ENCODE data around the gene DNALI1. TPM values are rescaled to one million over a fixed set of nuclear protein-coding genes. Genes with fewer than 3 reads are reported as not detected.
A peak's percentile ranks its signal among the peaks of the same experiment; 100 is the strongest.

DNALI1 gene
- polyA plus RNA-seq, 1 of the 3 experiments (the other 2 are of a cell fraction) = 17.4 TPM

DNA sequence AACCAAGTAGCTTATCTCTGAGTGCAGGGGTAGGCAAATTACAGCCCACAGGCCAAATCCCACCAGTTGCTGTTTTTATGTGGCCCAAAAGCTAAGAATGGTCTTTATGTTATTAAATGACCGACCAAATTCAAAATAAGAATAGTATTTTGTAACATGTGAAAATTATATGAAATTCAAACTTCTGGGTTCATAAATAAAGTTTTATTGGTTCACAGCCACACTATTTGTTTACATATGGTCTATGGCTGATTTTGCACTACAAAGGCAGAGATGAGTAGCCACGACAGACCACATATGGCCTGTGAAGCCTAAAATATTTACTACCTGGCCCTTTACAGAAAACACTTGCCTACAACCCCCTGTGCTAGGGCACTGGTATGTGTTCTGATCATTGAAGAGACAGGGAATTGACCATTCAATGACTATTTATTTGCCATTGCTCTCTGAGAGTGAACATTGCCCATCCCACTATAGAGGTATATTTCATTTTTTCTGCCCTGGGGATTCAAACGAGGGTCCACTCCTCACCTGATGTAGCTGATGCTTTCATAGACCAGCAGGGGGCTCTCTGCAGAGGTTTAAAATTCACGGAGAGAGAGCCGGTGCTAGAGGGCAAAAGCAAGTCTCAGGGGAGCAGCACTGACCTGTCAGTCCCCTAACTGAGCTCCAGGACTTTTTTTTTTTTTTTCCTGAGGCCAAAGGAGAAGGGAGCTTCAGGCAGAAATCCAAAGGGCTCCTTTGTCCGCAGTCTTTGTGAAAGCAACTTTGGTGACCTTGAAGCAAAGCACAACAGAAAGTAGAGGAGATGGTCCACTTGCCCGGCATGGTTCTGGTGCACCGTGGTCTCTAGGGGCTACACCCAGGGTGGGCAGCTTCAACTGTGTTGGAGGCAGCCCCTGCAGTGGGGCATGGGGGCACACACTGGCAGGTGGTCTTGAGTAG, 46.3 kb downstream of the DNALI1 start (continued):
- TF ChIP-seq, protein P1, sequence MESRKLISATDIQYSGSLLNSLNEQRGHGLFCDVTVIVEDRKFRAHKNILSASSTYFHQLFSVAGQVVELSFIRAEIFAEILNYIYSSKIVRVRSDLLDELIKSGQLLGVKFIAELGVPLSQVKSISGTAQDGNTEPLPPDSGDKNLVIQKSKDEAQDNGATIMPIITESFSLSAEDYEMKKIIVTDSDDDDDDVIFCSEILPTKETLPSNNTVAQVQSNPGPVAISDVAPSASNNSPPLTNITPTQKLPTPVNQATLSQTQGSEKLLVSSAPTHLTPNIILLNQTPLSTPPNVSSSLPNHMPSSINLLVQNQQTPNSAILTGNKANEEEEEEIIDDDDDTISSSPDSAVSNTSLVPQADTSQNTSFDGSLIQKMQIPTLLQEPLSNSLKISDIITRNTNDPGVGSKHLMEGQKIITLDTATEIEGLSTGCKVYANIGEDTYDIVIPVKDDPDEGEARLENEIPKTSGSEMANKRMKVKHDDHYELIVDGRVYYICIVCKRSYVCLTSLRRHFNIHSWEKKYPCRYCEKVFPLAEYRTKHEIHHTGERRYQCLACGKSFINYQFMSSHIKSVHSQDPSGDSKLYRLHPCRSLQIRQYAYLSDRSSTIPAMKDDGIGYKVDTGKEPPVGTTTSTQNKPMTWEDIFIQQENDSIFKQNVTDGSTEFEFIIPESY (IDR thresholded peaks at IDR 0.05; ENCODE audit: borderline replicate concordance, low read depth) = no peak
- TF ChIP-seq, protein P2, sequence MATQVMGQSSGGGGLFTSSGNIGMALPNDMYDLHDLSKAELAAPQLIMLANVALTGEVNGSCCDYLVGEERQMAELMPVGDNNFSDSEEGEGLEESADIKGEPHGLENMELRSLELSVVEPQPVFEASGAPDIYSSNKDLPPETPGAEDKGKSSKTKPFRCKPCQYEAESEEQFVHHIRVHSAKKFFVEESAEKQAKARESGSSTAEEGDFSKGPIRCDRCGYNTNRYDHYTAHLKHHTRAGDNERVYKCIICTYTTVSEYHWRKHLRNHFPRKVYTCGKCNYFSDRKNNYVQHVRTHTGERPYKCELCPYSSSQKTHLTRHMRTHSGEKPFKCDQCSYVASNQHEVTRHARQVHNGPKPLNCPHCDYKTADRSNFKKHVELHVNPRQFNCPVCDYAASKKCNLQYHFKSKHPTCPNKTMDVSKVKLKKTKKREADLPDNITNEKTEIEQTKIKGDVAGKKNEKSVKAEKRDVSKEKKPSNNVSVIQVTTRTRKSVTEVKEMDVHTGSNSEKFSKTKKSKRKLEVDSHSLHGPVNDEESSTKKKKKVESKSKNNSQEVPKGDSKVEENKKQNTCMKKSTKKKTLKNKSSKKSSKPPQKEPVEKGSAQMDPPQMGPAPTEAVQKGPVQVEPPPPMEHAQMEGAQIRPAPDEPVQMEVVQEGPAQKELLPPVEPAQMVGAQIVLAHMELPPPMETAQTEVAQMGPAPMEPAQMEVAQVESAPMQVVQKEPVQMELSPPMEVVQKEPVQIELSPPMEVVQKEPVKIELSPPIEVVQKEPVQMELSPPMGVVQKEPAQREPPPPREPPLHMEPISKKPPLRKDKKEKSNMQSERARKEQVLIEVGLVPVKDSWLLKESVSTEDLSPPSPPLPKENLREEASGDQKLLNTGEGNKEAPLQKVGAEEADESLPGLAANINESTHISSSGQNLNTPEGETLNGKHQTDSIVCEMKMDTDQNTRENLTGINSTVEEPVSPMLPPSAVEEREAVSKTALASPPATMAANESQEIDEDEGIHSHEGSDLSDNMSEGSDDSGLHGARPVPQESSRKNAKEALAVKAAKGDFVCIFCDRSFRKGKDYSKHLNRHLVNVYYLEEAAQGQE (IDR thresholded peaks at IDR 0.05; ENCODE audit: low read depth, low read length) = no peak
- TF ChIP-seq POLR2AphosphoS5 (IDR thresholded peaks at IDR 0.05; ENCODE audit: low read depth, low read length) (no peak), RAD21 (IDR thresholded peaks at IDR 0.05; ENCODE audit: low read length) (peak; percentile 65)
- TF ChIP-seq, protein P3, sequence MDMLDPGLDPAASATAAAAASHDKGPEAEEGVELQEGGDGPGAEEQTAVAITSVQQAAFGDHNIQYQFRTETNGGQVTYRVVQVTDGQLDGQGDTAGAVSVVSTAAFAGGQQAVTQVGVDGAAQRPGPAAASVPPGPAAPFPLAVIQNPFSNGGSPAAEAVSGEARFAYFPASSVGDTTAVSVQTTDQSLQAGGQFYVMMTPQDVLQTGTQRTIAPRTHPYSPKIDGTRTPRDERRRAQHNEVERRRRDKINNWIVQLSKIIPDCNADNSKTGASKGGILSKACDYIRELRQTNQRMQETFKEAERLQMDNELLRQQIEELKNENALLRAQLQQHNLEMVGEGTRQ (IDR thresholded peaks at IDR 0.05; ENCODE audit: borderline replicate concordance, low read depth, low read length) = no peak

DNA sequence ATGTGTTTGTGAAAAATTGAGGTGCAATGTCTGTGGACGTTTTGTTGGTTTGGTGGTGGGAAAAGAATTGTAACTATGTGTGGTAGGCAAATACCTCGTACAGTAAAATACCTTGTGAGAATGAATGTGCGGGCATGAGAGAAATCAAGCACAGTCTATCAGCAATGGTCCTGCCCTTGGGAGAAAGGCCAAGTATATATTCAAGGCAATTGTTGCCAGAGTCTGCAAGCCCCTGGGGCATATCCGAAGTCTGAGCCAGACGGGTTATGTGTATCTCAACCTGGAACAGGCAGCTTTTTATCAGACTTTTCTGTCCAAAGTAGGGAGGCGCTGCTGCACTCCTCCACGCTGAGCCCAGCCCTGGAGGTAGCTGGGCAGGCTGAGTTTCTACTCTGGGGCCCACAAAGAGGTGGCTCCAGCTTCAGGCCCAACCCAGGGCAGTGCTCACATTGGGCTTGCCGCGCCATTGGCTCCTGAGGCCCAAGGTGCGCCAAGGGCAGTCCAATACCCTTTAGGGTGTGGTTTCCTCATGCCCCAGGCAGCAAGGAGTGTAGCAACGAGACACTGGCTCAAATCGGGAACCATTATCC, 48.4 kb downstream of the DNALI1 start:
- peaks cover 0 to under 1% of the 10 kb centered on the region in 2 experiments; a peak in 1 of 4 replicates for H3K4me1 ChIP-seq (ENCODE audit: control insufficient read depth in 1 of 2, insufficient read depth in 2 of 2, low read depth in 1 of 2, low read length in 1 of 2)
- H3K9me3 ChIP-seq = no peaks in the 10 kb centered on the region
- CTCF ChIA-PET = interaction anchor here (12.7 kb wide), 1 partner anchor 76 kb away, joined by 358 read pairs; no protein-coding TSS in a partner anchor
- POLR2A ChIA-PET = no interaction called here
- H3K79me2 ChIP-seq (ENCODE audit: insufficient read depth) = no peaks in the 10 kb centered on the region
- H3K36me3 ChIP-seq (replicated peaks in 1 of 2; ENCODE audit: control insufficient read depth in 1 of 2, insufficient read depth in 2 of 2, low read length in 1 of 2) = no peaks in the 10 kb centered on the region
- no peak for TF ChIP-seq TAF1 (IDR thresholded peaks at IDR 0.05; ENCODE audit: borderline replicate concordance, low read depth, low read length)
- TF ChIP-seq TEAD4 (IDR thresholded peaks at IDR 0.05; ENCODE audit: borderline replicate concordance, insufficient read depth) = no peak
- no peak for TF ChIP-seq RCOR1 (IDR thresholded peaks at IDR 0.05; ENCODE audit: low read length)
- no peak for TF ChIP-seq EZH2phosphoT487 (IDR thresholded peaks at IDR 0.05; ENCODE audit: borderline replicate concordance, low read depth)
- TF ChIP-seq GATA2 (CRISPR knock-in tag; IDR thresholded peaks at IDR 0.05) = no peak
- no peaks in the 10 kb centered on the region for H3F3A ChIP-seq (replicated peaks; ENCODE audit: insufficient read depth)
- no peak overlapping the region for H3K4me2 ChIP-seq
- H2AFZ ChIP-seq (ENCODE audit: low read depth) = no peak overlapping the region
- H3K4me3 ChIP-seq (ENCODE audit: low read depth in 2 of 2, low read length in 1 of 2) = no peak overlapping the region
- no peaks in the 10 kb centered on the region for H4K20me1 ChIP-seq (ENCODE audit: insufficient read depth)
- no peaks in the 10 kb centered on the region for H3K9me2 ChIP-seq
- WGBS (ENCODE audit: low lambda C conversion rate) = 57% methylated on average over 10 of the region's 12 CpGs
- H3K9ac ChIP-seq = no peak overlapping the region
- H3K27ac ChIP-seq (ENCODE audit: low read depth in 2 of 2, low read length in 1 of 2) = no peak overlapping the region
- H3K27me3 ChIP-seq (ENCODE audit: insufficient read depth) = peaks cover 30% of the 10 kb centered on the region
- no peak for DNase-seq

Data from SK-N-SH (cell line).